ENCODE results near the gene ZSCAN32.

The ZSCAN32 gene

GRCh38 chr16:3358871-3359270 lies 41.9 kb downstream of the ZSCAN32 start:
- FAIRE-seq: no peak

GRCh38 chr16:3356118-3356517 lies 44.7 kb downstream of the ZSCAN32 start:
- FAIRE-seq: no peak
- DNase-seq (ENCODE audit: low spot score): no peak

More at GRCh38 chr16:3358871-3359270, 41.9 kb downstream of the ZSCAN32 start:
- DNase-seq (ENCODE audit: low spot score): peak; percentile 36

GRCh38 chr16:3355589-3355988 lies 45.2 kb downstream of the ZSCAN32 start, which contains the start of gene OR2C1:
Gene OR2C1, plus strand, starts transcription at chr16:3355889. Its CDS starts 52 bp downstream, at chr16:3355941.
- DNase-seq (ENCODE audit: low spot score) (no peak), FAIRE-seq (no peak)

- no peak for FAIRE-seq
Observed at GRCh38 chr16:3349175-3349574, 51.6 kb downstream of the ZSCAN32 start.

GRCh38 chr16:3348547-3349167 lies 52.1 kb downstream of the ZSCAN32 start:
- DNase-seq (ENCODE audit: low spot score) (no peak), FAIRE-seq (no peak)

More at GRCh38 chr16:3349175-3349574, 51.6 kb downstream of the ZSCAN32 start:
- no peak for DNase-seq (ENCODE audit: low spot score)

- DNase-seq (ENCODE audit: low spot score) (no peak), FAIRE-seq (peak; percentile 32)
Observed at GRCh38 chr16:3347586-3347985, 53.2 kb downstream of the ZSCAN32 start.

GRCh38 chr16:3346041-3346440 lies 54.8 kb downstream of the ZSCAN32 start:
- FAIRE-seq: no peak

More at GRCh38 chr16:3346041-3346440, 54.8 kb downstream of the ZSCAN32 start:
- DNase-seq (ENCODE audit: low spot score): no peak

Measured in urothelium cell line (cell line).